SK-N-SH (cell line): ENCODE data around the gene NOXRED1. TPM values are rescaled to one million over a fixed set of nuclear protein-coding genes. Genes with fewer than 3 reads are reported as not detected.

Source experiments
- CTCF ChIA-PET: fragments of 300-600, 350-600 bp; formaldehyde crosslinking; extraction: SDS; loops from one replicate; lab custom pipeline; 2021; lab: Yijun Ruan, JAX
- POLR2A ChIA-PET: fragments of 350-600 bp; sonication (Branson Sonifier 250); formaldehyde crosslinking; extraction: SDS; loops from one replicate; lab custom pipeline; 2020; ENCODE audit warnings: antibody characterized with exemption, inconsistent platforms; lab: Yijun Ruan, JAX
- DNase-seq: peaks from one replicate; pipeline ENCODE4 v3.0.0; 2012
- H2AFZ ChIP-seq: fragments of 200-600 bp; sonication (generic); 2 replicates; pipeline ENCODE4 v1.8.1; 2016; ENCODE audit warnings: antibody characterized with exemption, mild to moderate bottlenecking, low read depth
- H3F3A ChIP-seq: fragments of 200-600 bp; sonication (generic); replicated peaks from 2 replicates; pipeline ENCODE3; 2016; ENCODE audit warnings: antibody characterized with exemption, mild to moderate bottlenecking; ENCODE audit not compliant: insufficient read depth
- H3K27ac ChIP-seq, 2 experiments: fragments of 200-500 bp in 1 of 2; fragments of 200-600 bp in 1 of 2; sonication (Bioruptor generic) in 1 of 2; sonication (generic), shearing (Covaris generic) in 1 of 2; 2 replicates each; pipeline versions ENCODE4 v1.5.1 to v1.6.1; 2014 to 2016; ENCODE audit warnings: low read depth in 2 of 2, inconsistent platforms in 1 of 2, low read length in 1 of 2, mild to moderate bottlenecking in 1 of 2, mixed read lengths in 1 of 2
- H3K27me3 ChIP-seq: fragments of 200-600 bp; sonication (generic), shearing (Covaris generic); 2 replicates; pipeline ENCODE4 v1.6.1; 2016; ENCODE audit warnings: mixed run types; ENCODE audit not compliant: insufficient read depth
- H3K36me3 ChIP-seq, 2 experiments: fragments of 200-500 bp in 1 of 2; fragments of 200-600 bp in 1 of 2; sonication (Bioruptor generic) in 1 of 2; sonication (generic) in 1 of 2; replicated peaks in 1 of 2; 2 replicates each; pipeline versions ENCODE3 to v1.5.1; 2014 to 2016; ENCODE audit warnings: low read length in 1 of 2, mild to moderate bottlenecking in 1 of 2; ENCODE audit not compliant: insufficient read depth in 2 of 2, control insufficient read depth in 1 of 2
- H3K4me1 ChIP-seq, 2 experiments: fragments of 200-500 bp in 1 of 2; fragments of 200-600 bp in 1 of 2; sonication (Bioruptor generic) in 1 of 2; sonication (generic), shearing (Covaris generic) in 1 of 2; 2 replicates each; pipeline versions ENCODE4 v1.5.1 to v1.6.1; 2014 to 2016; ENCODE audit warnings: low read depth in 1 of 2, low read length in 1 of 2, mixed run types in 1 of 2; ENCODE audit not compliant: insufficient read depth in 2 of 2, control insufficient read depth in 1 of 2
- H3K4me2 ChIP-seq: fragments of 200-600 bp; sonication (generic), shearing (Covaris generic); 2 replicates; pipeline ENCODE4 v1.6.1; 2017; ENCODE audit warnings: mixed run types
- H3K4me3 ChIP-seq, 2 experiments: fragments of 200-500 bp in 1 of 2; fragments of 200-600 bp in 1 of 2; sonication (Bioruptor generic) in 1 of 2; sonication (generic), shearing (Covaris generic) in 1 of 2; 2 replicates each; pipeline versions ENCODE4 v1.5.1 to v1.8.1; 2014 to 2016; ENCODE audit warnings: low read depth in 2 of 2, inconsistent platforms in 1 of 2, low read length in 1 of 2, mild to moderate bottlenecking in 1 of 2, mixed read lengths in 1 of 2, moderate library complexity in 1 of 2
- H3K79me2 ChIP-seq: fragments of 200-600 bp; sonication (generic); 2 replicates; pipeline ENCODE4 v1.8.1; 2017; ENCODE audit warnings: mild to moderate bottlenecking; ENCODE audit not compliant: insufficient read depth
- H3K9ac ChIP-seq: fragments of 200-600 bp; sonication (generic); 2 replicates; pipeline ENCODE4 v1.6.1; 2017; ENCODE audit warnings: mixed run types
- H3K9me2 ChIP-seq: fragments of 200-600 bp; sonication (generic); 2 replicates; pipeline ENCODE4 v1.6.1; 2017; ENCODE audit warnings: mixed run types
- H3K9me3 ChIP-seq: fragments of 200-600 bp; sonication (generic); 2 replicates; pipeline ENCODE4 v1.6.1; 2017; ENCODE audit warnings: mixed run types, mild to moderate bottlenecking, moderate library complexity
- H4K20me1 ChIP-seq: fragments of 200-600 bp; sonication (generic); 2 replicates; pipeline ENCODE4 v1.6.1; 2017; ENCODE audit warnings: mild to moderate bottlenecking, mixed run types; ENCODE audit not compliant: insufficient read depth
- ELF1 ChIP-seq: IDR thresholded peaks from 2 replicates; pipeline ENCODE4 v1.4.0; 2012
- EP300 ChIP-seq, 2 experiments: IDR thresholded peaks; 2 replicates each; pipeline versions ENCODE4 v1.4.0 to v1.6.1; 2012; ENCODE audit warnings: borderline replicate concordance in 1 of 2, low read depth in 1 of 2, low read length in 1 of 2
- FOSL2 ChIP-seq: IDR thresholded peaks from 2 replicates; pipeline ENCODE4 v1.4.0; 2012; ENCODE audit warnings: low read depth, mild to moderate bottlenecking, moderate library complexity, borderline replicate concordance
- FOXM1 ChIP-seq: IDR thresholded peaks from 2 replicates; pipeline ENCODE4 v1.4.0; 2012; ENCODE audit warnings: low read depth, mild to moderate bottlenecking
- GABPA ChIP-seq: IDR thresholded peaks from 2 replicates; pipeline ENCODE4 v1.4.0; 2012; ENCODE audit warnings: low read depth, mild to moderate bottlenecking
- GATA2 ChIP-seq: sonication (generic); formaldehyde crosslinking; IDR thresholded peaks from 2 replicates; pipeline ENCODE4 v1.5.0; 2020; ENCODE audit warnings: mild to moderate bottlenecking, missing genetic modification reagents
- JUND ChIP-seq: IDR thresholded peaks from 2 replicates; pipeline ENCODE4 v1.4.0; 2012
- MEF2A ChIP-seq: IDR thresholded peaks from 2 replicates; pipeline ENCODE4 v1.4.0; 2012; ENCODE audit warnings: low read depth, borderline replicate concordance
- NFIC ChIP-seq: IDR thresholded peaks from 2 replicates; pipeline ENCODE4 v1.4.0; 2012; ENCODE audit warnings: borderline replicate concordance
- NRF1 ChIP-seq: IDR thresholded peaks from 2 replicates; pipeline ENCODE4 v1.6.1; 2012; ENCODE audit warnings: low read depth, mild to moderate bottlenecking, low read length
- RCOR1 ChIP-seq: fragments of 150-350 bp; IDR thresholded peaks from 2 replicates; pipeline ENCODE4 v1.6.1; 2017; ENCODE audit warnings: antibody characterized with exemption, low read length
- RFX5 ChIP-seq: IDR thresholded peaks from 2 replicates; pipeline ENCODE4 v1.6.1; 2012; ENCODE audit warnings: mild to moderate bottlenecking, improper control_type of control experiment, low read length
- SIN3A ChIP-seq: IDR thresholded peaks from 2 replicates; pipeline ENCODE4 v1.6.1; 2012; ENCODE audit warnings: low read depth, mild to moderate bottlenecking, low read length, moderate library complexity, borderline replicate concordance
- SMC3 ChIP-seq: IDR thresholded peaks from 2 replicates; pipeline ENCODE4 v1.6.1; 2012; ENCODE audit warnings: low read depth, low read length, improper control_type of control experiment
- TAF1 ChIP-seq: IDR thresholded peaks from 2 replicates; pipeline ENCODE4 v1.6.1; 2012; ENCODE audit warnings: low read depth, mild to moderate bottlenecking, low read length, moderate library complexity, borderline replicate concordance
- TCF12 ChIP-seq: IDR thresholded peaks from 2 replicates; pipeline ENCODE4 v1.4.0; 2012
- TEAD4 ChIP-seq: IDR thresholded peaks from 2 replicates; pipeline ENCODE4 v1.4.0; 2012; ENCODE audit warnings: mild to moderate bottlenecking, borderline replicate concordance; ENCODE audit not compliant: insufficient read depth
- YY1 ChIP-seq: IDR thresholded peaks from 2 replicates; pipeline ENCODE4 v1.4.0; 2012; ENCODE audit warnings: low read depth, mild to moderate bottlenecking
- WGBS: methylation state at CpG from one replicate; pipeline ENCODE4 v1.1.6; 2017; ENCODE audit warnings: low lambda C conversion rate; 5-methylcytosine and 5-hydroxymethylcytosine counted together
- polyA plus RNA-seq, 3 experiments: library from polyadenylated mRNA; depleted of rRNA; stranded (reverse); fragments of >200 nt; gene quantifications; 2 replicates each; pipeline ENCODE4 v1.2.3, GENCODE V29; 2012
- TF ChIP-seq, protein P1 (sequence below): fragments of 200-600 bp; sonication (generic); IDR thresholded peaks from 2 replicates; pipeline ENCODE4 v1.6.1; 2017; ENCODE audit warnings: antibody characterized with exemption, mild to moderate bottlenecking, moderate library complexity
- TF ChIP-seq, protein P2 (sequence below): IDR thresholded peaks from 2 replicates; pipeline ENCODE4; 2012
- TF ChIP-seq, protein P3 (sequence below): IDR thresholded peaks from 2 replicates; pipeline ENCODE4 v1.4.0; 2012; ENCODE audit warnings: low read depth, borderline replicate concordance

The NOXRED1 gene
- polyA plus RNA-seq, 1 of the 3 experiments (the other 2 are of a cell fraction) = 0.21 TPM

DNA sequence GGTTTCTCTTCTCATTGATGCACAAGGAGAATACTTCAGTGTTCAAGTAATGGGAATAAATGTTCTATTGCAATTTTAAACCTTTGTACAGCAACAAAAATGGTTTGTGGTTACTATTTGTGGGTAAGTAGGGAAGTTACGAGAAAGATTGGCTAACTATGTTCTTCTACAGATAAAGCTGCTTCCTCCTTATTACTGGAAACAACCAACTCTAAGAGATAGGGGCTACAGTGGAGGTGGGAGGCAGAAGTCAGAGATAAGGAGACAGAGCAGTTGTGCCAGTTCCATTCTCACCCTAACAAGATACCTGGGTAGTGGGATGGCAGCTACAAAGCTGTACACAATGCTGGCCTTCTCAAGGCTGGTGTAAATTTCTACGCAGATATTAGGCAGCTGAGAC, 16.2 kb downstream of the NOXRED1 start:
- Histone ChIP-seq H3K27ac (no peak overlapping the region), H3K36me3 (no peaks in the 10 kb centered on the region), H3K9me3 (no peaks in the 10 kb centered on the region), H3K4me2 (no peak overlapping the region), H4K20me1 (no peaks in the 10 kb centered on the region), H2AFZ (no peak overlapping the region), H3K79me2 (no peaks in the 10 kb centered on the region), H3K4me3 (no peak overlapping the region), H3F3A (no peaks in the 10 kb centered on the region), H3K9ac (no peak overlapping the region), H3K4me1 (no peaks in the 10 kb centered on the region), H3K27me3 (no peaks in the 10 kb centered on the region), H3K9me2 (no peaks in the 10 kb centered on the region)
- TF ChIP-seq MEF2A (no peak), SMC3 (no peak), FOSL2 (no peak), SIN3A (no peak), ELF1 (no peak), YY1 (no peak), GABPA (no peak), TCF12 (no peak)
- POLR2A ChIA-PET = no interaction called here
- WGBS = 98% methylated on average over 2 of the region's 2 CpGs
- CTCF ChIA-PET = interaction anchor here (1.0 kb wide), 1 partner anchor 145 kb away, joined by 3 read pairs; no protein-coding TSS in a partner anchor
- DNase-seq = no peak

DNA sequence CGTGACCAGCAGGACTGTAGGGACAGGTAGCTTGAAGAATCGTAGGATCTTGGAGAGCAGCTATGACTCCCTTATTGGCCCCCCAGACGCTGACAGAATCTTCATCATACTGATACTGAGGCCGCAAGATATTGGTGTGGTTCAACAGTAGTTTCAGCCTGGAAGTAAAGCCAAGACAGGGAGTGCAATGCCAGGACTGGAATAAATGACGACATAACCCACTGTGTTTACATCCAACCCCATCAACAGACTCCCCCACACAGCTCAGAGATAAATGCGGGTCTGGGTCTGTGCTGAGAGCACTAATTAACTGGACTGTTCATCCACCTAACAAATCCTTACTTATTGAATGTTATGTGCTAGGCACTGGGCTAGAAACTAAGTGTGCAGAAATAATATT, 16.6 kb downstream of the NOXRED1 start:
- H2AFZ ChIP-seq = no peak overlapping the region
- POLR2A ChIA-PET = no interaction called here
- WGBS = 84% methylated on average over 6 of the region's 6 CpGs
- H3K4me2 ChIP-seq = no peak overlapping the region
- H3K79me2 ChIP-seq = no peaks in the 10 kb centered on the region
- DNase-seq = no peak
- H3K9me2 ChIP-seq = no peaks in the 10 kb centered on the region
- no peaks in the 10 kb centered on the region for H3K36me3 ChIP-seq
- H3K27ac ChIP-seq = no peak overlapping the region
- H3F3A ChIP-seq = no peaks in the 10 kb centered on the region
- H4K20me1 ChIP-seq = no peaks in the 10 kb centered on the region
- no peaks in the 10 kb centered on the region for H3K4me1 ChIP-seq
- H3K4me3 ChIP-seq = no peak overlapping the region
- TF ChIP-seq FOXM1 (no peak), TAF1 (no peak)
- no peak overlapping the region for H3K9ac ChIP-seq
- CTCF ChIA-PET = interaction anchor here (1.0 kb wide), 2 partner anchors 13 to 145 kb away, joined by 3 read pairs; no protein-coding TSS in a partner anchor
- no peaks in the 10 kb centered on the region for H3K27me3 ChIP-seq
- no peaks in the 10 kb centered on the region for H3K9me3 ChIP-seq

DNA sequence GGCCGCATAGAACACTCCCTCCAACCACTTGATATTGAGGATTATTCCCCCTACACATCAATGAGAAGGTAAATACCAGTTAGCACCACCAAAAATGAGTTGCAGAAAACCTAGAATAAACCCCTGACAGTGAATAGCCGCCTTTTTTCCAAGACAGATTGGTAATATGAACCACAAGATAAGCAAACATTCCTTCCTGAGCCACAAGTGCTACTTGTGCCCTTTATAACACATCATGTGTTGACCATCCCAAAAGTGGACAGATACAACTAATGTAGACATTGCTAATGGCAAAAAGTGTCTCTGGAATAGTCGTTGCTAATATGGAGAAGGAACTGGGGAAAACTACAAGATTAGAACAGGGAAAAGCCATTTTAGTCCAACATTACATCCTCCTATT, 17.2 kb downstream of the NOXRED1 start:
- H3K9me3 ChIP-seq = no peaks in the 10 kb centered on the region
- no peak overlapping the region for H3K9ac ChIP-seq
- H3K4me3 ChIP-seq = no peak overlapping the region
- H4K20me1 ChIP-seq = no peaks in the 10 kb centered on the region
- CTCF ChIA-PET = interaction anchor here (1.0 kb wide), 1 partner anchor 14 kb away, joined by 3 read pairs; no protein-coding TSS in a partner anchor
- H3K4me2 ChIP-seq = no peak overlapping the region
- H3K4me1 ChIP-seq = no peaks in the 10 kb centered on the region
- no peaks in the 10 kb centered on the region for H3K9me2 ChIP-seq
- no peaks in the 10 kb centered on the region for H3K79me2 ChIP-seq
- POLR2A ChIA-PET = no interaction called here
- no peaks in the 10 kb centered on the region for H3K27me3 ChIP-seq
- no peaks in the 10 kb centered on the region for H3K36me3 ChIP-seq
- no peak overlapping the region for H3K27ac ChIP-seq
- 61% methylated on average over 3 of the region's 3 CpGs for WGBS
- H2AFZ ChIP-seq = no peak overlapping the region
- DNase-seq = no peak
- no peaks in the 10 kb centered on the region for H3F3A ChIP-seq
- TF ChIP-seq NFIC (no peak), TEAD4 (no peak), FOSL2 (no peak), EP300 (IDR thresholded peaks at IDR 0.05; ENCODE audit: borderline replicate concordance in 1 of 2, low read depth in 1 of 2, low read length in 1 of 2) (no peak), RCOR1 (no peak), SIN3A (no peak), GABPA (no peak), RFX5 (no peak), JUND (no peak), GATA2 (no peak), NRF1 (no peak)
- TF ChIP-seq, protein P1, sequence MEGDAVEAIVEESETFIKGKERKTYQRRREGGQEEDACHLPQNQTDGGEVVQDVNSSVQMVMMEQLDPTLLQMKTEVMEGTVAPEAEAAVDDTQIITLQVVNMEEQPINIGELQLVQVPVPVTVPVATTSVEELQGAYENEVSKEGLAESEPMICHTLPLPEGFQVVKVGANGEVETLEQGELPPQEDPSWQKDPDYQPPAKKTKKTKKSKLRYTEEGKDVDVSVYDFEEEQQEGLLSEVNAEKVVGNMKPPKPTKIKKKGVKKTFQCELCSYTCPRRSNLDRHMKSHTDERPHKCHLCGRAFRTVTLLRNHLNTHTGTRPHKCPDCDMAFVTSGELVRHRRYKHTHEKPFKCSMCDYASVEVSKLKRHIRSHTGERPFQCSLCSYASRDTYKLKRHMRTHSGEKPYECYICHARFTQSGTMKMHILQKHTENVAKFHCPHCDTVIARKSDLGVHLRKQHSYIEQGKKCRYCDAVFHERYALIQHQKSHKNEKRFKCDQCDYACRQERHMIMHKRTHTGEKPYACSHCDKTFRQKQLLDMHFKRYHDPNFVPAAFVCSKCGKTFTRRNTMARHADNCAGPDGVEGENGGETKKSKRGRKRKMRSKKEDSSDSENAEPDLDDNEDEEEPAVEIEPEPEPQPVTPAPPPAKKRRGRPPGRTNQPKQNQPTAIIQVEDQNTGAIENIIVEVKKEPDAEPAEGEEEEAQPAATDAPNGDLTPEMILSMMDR = no peak
- TF ChIP-seq, protein P2, sequence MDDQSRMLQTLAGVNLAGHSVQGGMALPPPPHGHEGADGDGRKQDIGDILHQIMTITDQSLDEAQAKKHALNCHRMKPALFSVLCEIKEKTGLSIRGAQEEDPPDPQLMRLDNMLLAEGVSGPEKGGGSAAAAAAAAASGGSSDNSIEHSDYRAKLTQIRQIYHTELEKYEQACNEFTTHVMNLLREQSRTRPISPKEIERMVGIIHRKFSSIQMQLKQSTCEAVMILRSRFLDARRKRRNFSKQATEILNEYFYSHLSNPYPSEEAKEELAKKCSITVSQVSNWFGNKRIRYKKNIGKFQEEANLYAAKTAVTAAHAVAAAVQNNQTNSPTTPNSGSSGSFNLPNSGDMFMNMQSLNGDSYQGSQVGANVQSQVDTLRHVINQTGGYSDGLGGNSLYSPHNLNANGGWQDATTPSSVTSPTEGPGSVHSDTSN = no peak
- TF ChIP-seq, protein P3, sequence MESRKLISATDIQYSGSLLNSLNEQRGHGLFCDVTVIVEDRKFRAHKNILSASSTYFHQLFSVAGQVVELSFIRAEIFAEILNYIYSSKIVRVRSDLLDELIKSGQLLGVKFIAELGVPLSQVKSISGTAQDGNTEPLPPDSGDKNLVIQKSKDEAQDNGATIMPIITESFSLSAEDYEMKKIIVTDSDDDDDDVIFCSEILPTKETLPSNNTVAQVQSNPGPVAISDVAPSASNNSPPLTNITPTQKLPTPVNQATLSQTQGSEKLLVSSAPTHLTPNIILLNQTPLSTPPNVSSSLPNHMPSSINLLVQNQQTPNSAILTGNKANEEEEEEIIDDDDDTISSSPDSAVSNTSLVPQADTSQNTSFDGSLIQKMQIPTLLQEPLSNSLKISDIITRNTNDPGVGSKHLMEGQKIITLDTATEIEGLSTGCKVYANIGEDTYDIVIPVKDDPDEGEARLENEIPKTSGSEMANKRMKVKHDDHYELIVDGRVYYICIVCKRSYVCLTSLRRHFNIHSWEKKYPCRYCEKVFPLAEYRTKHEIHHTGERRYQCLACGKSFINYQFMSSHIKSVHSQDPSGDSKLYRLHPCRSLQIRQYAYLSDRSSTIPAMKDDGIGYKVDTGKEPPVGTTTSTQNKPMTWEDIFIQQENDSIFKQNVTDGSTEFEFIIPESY = no peak
